Ovary (tissue), 9 donors: ENCODE measurements around the gene IMP3. TPM values are rescaled to one million over a fixed set of nuclear protein-coding genes. Genes with fewer than 3 reads are reported as not detected.

ENCODE experiments used
- DNase-seq, 5 donors: peaks; one replicate each; pipeline ENCODE4 v3.0.0-alpha.2; 2019 to 2020
- H3K27ac ChIP-seq, 2 donors: fragments of 200-600 bp; one replicate each; pipeline versions ENCODE4 v1.5.1 to v1.8.0; 2019 to 2022
- H3K27me3 ChIP-seq: fragments of 200-600 bp; one replicate; pipeline ENCODE4 v1.8.0; 2022
- H3K36me3 ChIP-seq: fragments of 200-600 bp; sonication (generic); one replicate; pipeline ENCODE4 v1.5.1; 2019
- H3K4me1 ChIP-seq: one replicate; pipeline ENCODE4 v1.8.1; 2013; ENCODE audit warnings: mild to moderate bottlenecking, moderate library complexity; ENCODE audit not compliant: insufficient read depth
- H3K4me3 ChIP-seq: fragments of 200-600 bp; sonication (generic); one replicate; pipeline ENCODE4 v1.5.1; 2017
- H3K9me3 ChIP-seq, 2 donors: fragments of 200-600 bp in 1 of 2; sonication (generic) in 1 of 2; one replicate each; pipeline versions ENCODE4 v1.5.1 to v1.8.1; 2013 to 2019; ENCODE audit warnings: mild to moderate bottlenecking in 1 of 2, moderate library complexity in 1 of 2
- CTCF ChIP-seq, 3 donors: fragments of 450-650 bp in 2 of 3; fragments of 200-600 bp in 1 of 3; IDR thresholded peaks; one replicate each; pipeline versions ENCODE4 v1.5.1 to v1.8.0; 2016 to 2022; ENCODE audit warnings: antibody characterized with exemption in 3 of 3, mild to moderate bottlenecking in 1 of 3
- EP300 ChIP-seq: sonication (generic); formaldehyde crosslinking; IDR thresholded peaks from one replicate; pipeline ENCODE4 v1.6.1; 2017; ENCODE audit warnings: antibody characterized with exemption
- POLR2A ChIP-seq: fragments of 450-650 bp; IDR thresholded peaks from one replicate; pipeline ENCODE4 v1.6.1; 2017; ENCODE audit warnings: antibody characterized with exemption, mild to moderate bottlenecking, moderate library complexity
- WGBS, 3 donors: extraction: QIAGEN DNeasy Blood & Tissue Kit in 1 of 3; methylation state at CpG; one replicate each; pipeline versions ENCODE4 v1.1.5 to v1.1.7; 2013 to 2017; 5-methylcytosine and 5-hydroxymethylcytosine counted together
- intact Hi-C, 4 donors: fragments of 100-400 bp; cut with DNase I; formaldehyde crosslinking; loops; one replicate each; pipeline versions ENCODE4 v1.11.0 to v1.15.1; 2022 to 2023
- polyA plus RNA-seq, 2 donors: library from polyadenylated mRNA; stranded (reverse); fragments of 200-250 nt in 1 of 2; fragments of 350-450 nt in 1 of 2; fragmentation: Illumina TruSeq in 1 of 2; extraction: RNeasy Lipid Tissue Mini Kit (QIAGEN cat#74804) in 1 of 2; gene quantifications; one replicate each; pipeline ENCODE4 v1.2.3, GENCODE V29; 2013 to 2014
- total RNA-seq, 7 donors: library from RNA; depleted of rRNA in 2 of 7; stranded (reverse); fragments of >200 nt in 2 of 7; fragmentation: NEBNext Ultra II Directional in 3 of 7; extraction: Animal tissue kit (Norgen Biotek cat#: 25700) in 3 of 7; gene quantifications; one replicate each; pipeline versions ENCODE4 v1.1.0 to v1.2.4, GENCODE V29; 2016 to 2023
- donor health status: DM: no; HTN: no; CAD: no; lungs with moderate emphysema.
- donor health status: DM: no; HTN: no; CAD: no.
- donor health status: Bipolar disorder and iron deficiency.
- donor health status: DM: yes; HTN: yes; CAD: no.
- donor health status: DM: no; HTN: no; CAD: no.
- donor health status: DM: yes; HTN: yes; CAD: no.

Gene IMP3
- total and polyA plus RNA-seq, 9 donors: 45.1 to 106 (median 51.6) TPM

- Histone ChIP-seq H3K4me1 (peaks cover 11% of the 10 kb centered on the region), H3K27ac (no peak overlapping the region), H3K36me3 (no peaks in the 10 kb centered on the region), H3K4me3 (no peak overlapping the region), H3K27me3 (no peaks in the 10 kb centered on the region), H3K9me3 (no peaks in the 10 kb centered on the region)
- no peak for TF ChIP-seq POLR2A
- no peak for TF ChIP-seq CTCF (IDR thresholded peaks at IDR 0.05)
- TF ChIP-seq EP300: no peak
- WGBS, 3 donors: 85 to 90% (median 85%) methylated on average over 16 of the region's 16 CpGs
- no peak for DNase-seq
- intact Hi-C loops: loop anchor here in 1 of 4 donors (10.0 kb wide), 1 partner anchor 303 kb away; no protein-coding TSS in a partner anchor
Observed at GRCh38 chr15:75677465-75678323, 37.7 kb upstream of the IMP3 start.

- peak in 1 of 5 donors; percentile 49 for DNase-seq
- H3K4me3 ChIP-seq: no peak overlapping the region
- H3K27me3 ChIP-seq: no peaks in the 10 kb centered on the region
- H3K9me3 ChIP-seq: no peaks in the 10 kb centered on the region
- intact Hi-C loops: loop anchor here in 1 of 4 donors (10.0 kb wide), 1 partner anchor 302 kb away; no protein-coding TSS in a partner anchor
- TF ChIP-seq POLR2A (no peak), EP300 (no peak), CTCF (IDR thresholded peaks at IDR 0.05) (no peak)
- H3K36me3 ChIP-seq: no peaks in the 10 kb centered on the region
- 65 to 73% (median 69%) methylated on average over 17 to 30 of the region's 30 CpGs for WGBS, 3 donors
- H3K27ac ChIP-seq: peak overlapping the region in 1 of 2 donors; percentile 34
- H3K4me1 ChIP-seq: peaks cover 17% of the 10 kb centered on the region
Observed at GRCh38 chr15:75676688-75677464, 36.9 kb upstream of the IMP3 start.

- DNase-seq: peak in 1 of 5 donors; percentile 42
- no peaks in the 10 kb centered on the region for H3K27me3 ChIP-seq
- no peaks in the 10 kb centered on the region for H3K36me3 ChIP-seq
- intact Hi-C loops: loop anchor here in 1 of 4 donors (10.0 kb wide), 1 partner anchor 301 kb away; no protein-coding TSS in a partner anchor
- H3K9me3 ChIP-seq: no peaks in the 10 kb centered on the region
- H3K4me1 ChIP-seq: peaks cover 17% of the 10 kb centered on the region
- WGBS, 3 donors: 83 to 86% (median 85%) methylated on average over 37 to 41 of the region's 41 CpGs
- H3K4me3 ChIP-seq: no peak overlapping the region
- no peak overlapping the region for H3K27ac ChIP-seq
- TF ChIP-seq POLR2A: no peak
- no peak for TF ChIP-seq EP300
- no peak for TF ChIP-seq CTCF (IDR thresholded peaks at IDR 0.05)
Observed at GRCh38 chr15:75675579-75676404, 35.8 kb upstream of the IMP3 start.

- Histone ChIP-seq H3K9me3 (no peaks in the 10 kb centered on the region), H3K36me3 (no peaks in the 10 kb centered on the region), H3K4me3 (no peak overlapping the region), H3K27me3 (no peaks in the 10 kb centered on the region), H3K4me1 (peaks cover 17% of the 10 kb centered on the region), H3K27ac (peak overlapping the region; percentile 22 to 72)
- intact Hi-C loops: loop anchor here in 1 of 4 donors (10.0 kb wide), 1 partner anchor 300 kb away; no protein-coding TSS in a partner anchor
- no peak for DNase-seq
- 80 to 85% (median 84%) methylated on average over 8 of the region's 8 CpGs for WGBS, 3 donors
- TF ChIP-seq POLR2A: no peak
- TF ChIP-seq EP300: no peak
- no peak for TF ChIP-seq CTCF (IDR thresholded peaks at IDR 0.05)
Observed at GRCh38 chr15:75674366-75674765, 34.3 kb upstream of the IMP3 start.
